PC-3 (cell line): ENCODE results near the gene BMPER. TPM values are rescaled to one million over a fixed set of nuclear protein-coding genes. Genes with fewer than 3 reads are reported as not detected.
A peak's percentile ranks its signal among the peaks of the same experiment; 100 is the strongest.

Source experiments
- ATAC-seq: fragments of 200-7000 bp; cut with Tn5 transposase; 2 replicates; pipeline ENCODE4 v1.9.1; 2020; ENCODE audit warnings: mild to moderate bottlenecking, moderate library complexity
- BruUV-seq: library from RNA; stranded (reverse); fragments of 400-500 nt; replicated peaks from 2 replicates; lab custom pipeline; 2021; lab: Mats Ljungman, UMichigan
- CTCF ChIA-PET: fragments of 300-600 bp; sonication (Branson Sonifier 250); formaldehyde crosslinking; loops from one replicate; lab custom pipeline; 2022; ENCODE audit warnings: antibody characterized with exemption; lab: Charles Lee
- POLR2A ChIA-PET: fragments of 300-600 bp; sonication (Branson Sonifier 250); formaldehyde crosslinking; loops from one replicate; lab custom pipeline; 2022; ENCODE audit warnings: antibody characterized with exemption; ENCODE audit not compliant: unreplicated experiment; lab: Charles Lee
- DNase-seq: peaks from one replicate; pipeline ENCODE4 v3.0.0-alpha.2; 2015
- H2AFZ ChIP-seq: fragments of 300-600 bp; sonication (generic); 2 replicates; pipeline ENCODE4 v1.6.0; 2016; ENCODE audit warnings: antibody characterized with exemption, low read length
- H3F3A ChIP-seq: fragments of 300-600 bp; sonication (generic); one replicate; pipeline ENCODE4 v1.6.0; 2017; ENCODE audit warnings: antibody characterized with exemption, low read length, control low read depth, mild to moderate bottlenecking; ENCODE audit not compliant: unreplicated experiment
- H3K27ac ChIP-seq: fragments of 300-600 bp; sonication (generic); 2 replicates; pipeline ENCODE4 v1.5.1; 2016; ENCODE audit warnings: mild to moderate bottlenecking, low read length
- H3K27me3 ChIP-seq: fragments of 300-600 bp; sonication (generic); 2 replicates; pipeline ENCODE4 v1.6.1; 2016; ENCODE audit warnings: low read length, mixed read lengths
- H3K36me3 ChIP-seq: fragments of 300-600 bp; sonication (generic); 2 replicates; pipeline ENCODE4 v1.6.1; 2016; ENCODE audit warnings: low read depth, mixed run types, low read length, mixed read lengths
- H3K4me1 ChIP-seq: fragments of 300-600 bp; sonication (generic); 2 replicates; pipeline ENCODE4 v1.5.1; 2016; ENCODE audit warnings: low read length; ENCODE audit not compliant: insufficient read depth
- H3K4me2 ChIP-seq: fragments of 300-600 bp; sonication (generic); 2 replicates; pipeline ENCODE4 v1.6.0; 2016; ENCODE audit warnings: low read length
- H3K4me3 ChIP-seq: fragments of 300-600 bp; sonication (generic); 2 replicates; pipeline ENCODE4 v1.5.1; 2016; ENCODE audit warnings: mild to moderate bottlenecking, low read length, mixed read lengths
- H3K79me2 ChIP-seq: fragments of 300-600 bp; sonication (generic); 2 replicates; pipeline ENCODE4 v1.6.1; 2017; ENCODE audit warnings: low read length, mixed read lengths
- H3K9ac ChIP-seq: fragments of 300-600 bp; sonication (generic); 2 replicates; pipeline ENCODE4 v1.6.0; 2016; ENCODE audit warnings: mild to moderate bottlenecking, low read length
- H3K9me2 ChIP-seq: fragments of 300-600 bp; sonication (generic); replicated peaks from 2 replicates; pipeline ENCODE4 v1.6.1; 2016; ENCODE audit warnings: mixed run types, low read length, mixed read lengths
- H3K9me3 ChIP-seq: fragments of 300-600 bp; sonication (generic); 2 replicates; pipeline ENCODE4 v1.6.1; 2016; ENCODE audit warnings: low read length, mixed read lengths
- H4K20me1 ChIP-seq: fragments of 300-600 bp; sonication (generic); 2 replicates; pipeline ENCODE4 v1.6.1; 2016; ENCODE audit warnings: low read length, mixed read lengths
- EZH2 ChIP-seq: fragments of 300-600 bp; sonication (generic); IDR thresholded peaks from one replicate; pipeline ENCODE4 v1.6.1; 2017; ENCODE audit warnings: antibody characterized with exemption, mild to moderate bottlenecking, low read length; ENCODE audit not compliant: unreplicated experiment
- EZH2phosphoT487 ChIP-seq: fragments of 300-600 bp; sonication (generic); IDR thresholded peaks from 2 replicates; pipeline ENCODE4 v1.6.1; 2018; ENCODE audit warnings: mild to moderate bottlenecking, antibody characterized with exemption, low read length, borderline replicate concordance
- intact Hi-C: fragments of 100-400 bp; cut with micrococcal nuclease; formaldehyde crosslinking; loops from 2 replicates; pipeline ENCODE4 v1.9.0; 2023
- total RNA-seq: library from RNA; depleted of rRNA; stranded (reverse); fragments of >200 nt; gene quantifications from 2 replicates; pipeline ENCODE4 v1.2.3, GENCODE V29; 2014
- TF ChIP-seq, protein P1 (sequence below): fragments of 300-600 bp; sonication (generic); conservative IDR thresholded peaks from 2 replicates; pipeline ENCODE4 v1.5.1; 2017; ENCODE audit warnings: antibody characterized with exemption, low read depth, mild to moderate bottlenecking, low read length

The BMPER gene
- total RNA-seq, 1 experiment from 2014 or later, result 0.11 TPM

DNA sequence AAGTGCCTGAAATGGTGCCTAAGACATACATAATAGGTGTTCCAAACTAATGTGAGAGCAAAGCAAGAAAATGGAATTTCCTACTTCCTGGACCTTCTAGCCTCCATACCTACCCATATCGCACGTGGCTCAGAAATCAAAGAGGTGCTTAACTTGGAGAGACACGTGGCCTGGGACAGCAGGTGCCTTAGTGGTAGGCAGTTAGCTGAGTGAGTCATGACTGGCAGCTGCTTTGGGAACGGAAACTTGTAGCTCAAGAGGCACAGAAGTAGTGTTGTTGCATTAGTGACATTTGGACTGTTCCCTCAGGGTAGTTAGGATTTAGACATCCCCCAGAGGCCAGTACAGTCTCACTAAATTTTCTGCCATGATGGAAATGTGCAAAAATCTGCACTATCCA lies 12.0 kb upstream of the BMPER start:
- Histone ChIP-seq H3K4me1 (peaks cover 4% of the 10 kb centered on the region; the same call in 1 of the 2 replicates), H2AFZ (no peak overlapping the region), H3F3A (no peaks in the 10 kb centered on the region), H3K36me3 (no peaks in the 10 kb centered on the region), H3K9me2 (no peaks in the 10 kb centered on the region), H3K9me3 (no peaks in the 10 kb centered on the region), H3K27ac (no peak overlapping the region), H3K4me2 (no peak overlapping the region), H3K9ac (no peak overlapping the region), H3K27me3 (0 out of 2 replicates have a peak, but pooled peaks cover 4% of the 10 kb centered on the region), H4K20me1 (no peaks in the 10 kb centered on the region), H3K79me2 (no peaks in the 10 kb centered on the region), H3K4me3 (no peak overlapping the region)
- DNase-seq (peak; percentile 50), ATAC-seq (peak; percentile 39)
- CTCF ChIA-PET, result no interaction called here
- BruUV-seq, result no TSS peak
- intact Hi-C loops, result no loop called here
- POLR2A ChIA-PET, result no interaction called here
- TF ChIP-seq EZH2phosphoT487 (no peak), EZH2 (no peak)
- TF ChIP-seq, protein P1, sequence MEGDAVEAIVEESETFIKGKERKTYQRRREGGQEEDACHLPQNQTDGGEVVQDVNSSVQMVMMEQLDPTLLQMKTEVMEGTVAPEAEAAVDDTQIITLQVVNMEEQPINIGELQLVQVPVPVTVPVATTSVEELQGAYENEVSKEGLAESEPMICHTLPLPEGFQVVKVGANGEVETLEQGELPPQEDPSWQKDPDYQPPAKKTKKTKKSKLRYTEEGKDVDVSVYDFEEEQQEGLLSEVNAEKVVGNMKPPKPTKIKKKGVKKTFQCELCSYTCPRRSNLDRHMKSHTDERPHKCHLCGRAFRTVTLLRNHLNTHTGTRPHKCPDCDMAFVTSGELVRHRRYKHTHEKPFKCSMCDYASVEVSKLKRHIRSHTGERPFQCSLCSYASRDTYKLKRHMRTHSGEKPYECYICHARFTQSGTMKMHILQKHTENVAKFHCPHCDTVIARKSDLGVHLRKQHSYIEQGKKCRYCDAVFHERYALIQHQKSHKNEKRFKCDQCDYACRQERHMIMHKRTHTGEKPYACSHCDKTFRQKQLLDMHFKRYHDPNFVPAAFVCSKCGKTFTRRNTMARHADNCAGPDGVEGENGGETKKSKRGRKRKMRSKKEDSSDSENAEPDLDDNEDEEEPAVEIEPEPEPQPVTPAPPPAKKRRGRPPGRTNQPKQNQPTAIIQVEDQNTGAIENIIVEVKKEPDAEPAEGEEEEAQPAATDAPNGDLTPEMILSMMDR, result no peak

DNA sequence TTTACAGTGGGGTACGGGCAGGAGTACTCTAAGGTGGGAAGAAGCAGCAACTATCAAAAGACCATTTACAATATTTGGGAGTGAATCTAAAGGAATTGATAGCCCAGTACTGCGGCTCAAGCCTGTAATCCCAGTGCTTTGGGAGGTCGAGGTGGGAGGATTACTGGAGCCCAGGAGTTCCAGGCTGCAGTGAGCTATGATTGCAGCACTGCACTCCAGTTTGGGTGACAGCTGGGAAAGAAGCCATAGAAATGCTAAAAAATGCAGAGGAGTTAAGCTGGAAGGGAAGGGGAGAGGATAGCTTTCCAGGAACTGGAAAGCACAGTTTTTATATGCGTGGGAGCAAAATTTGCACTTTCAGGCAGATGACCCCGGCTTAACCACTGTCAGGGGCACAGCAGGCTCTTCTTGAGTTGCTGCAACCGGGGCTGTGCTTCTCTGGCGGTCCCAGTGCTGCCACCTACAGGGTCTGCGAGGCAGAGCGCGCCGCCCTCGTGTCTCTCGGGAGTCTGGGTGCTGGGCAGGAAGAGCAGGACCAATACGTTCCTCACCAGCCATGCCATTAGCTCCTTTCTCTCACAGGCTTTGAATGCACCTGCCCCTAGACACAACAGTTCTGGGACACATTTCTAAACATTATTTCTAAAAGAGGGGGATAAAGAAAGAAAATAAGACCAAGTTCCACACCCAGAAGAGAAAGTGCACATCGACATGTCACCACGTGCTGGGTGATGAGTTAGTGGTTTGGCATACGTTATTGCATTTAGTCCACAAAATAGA lies 10.1 kb upstream of the BMPER start:
- Histone ChIP-seq H3K4me2 (peak overlapping the region; percentile 13; the same call in 1 of the 2 replicates), H3K79me2 (no peaks in the 10 kb centered on the region), H4K20me1 (no peaks in the 10 kb centered on the region), H2AFZ (peak overlapping the region; percentile 47), H3K27ac (no peak overlapping the region), H3K4me1 (peaks cover 11% of the 10 kb centered on the region; the same call in 1 of the 2 replicates), H3K36me3 (no peaks in the 10 kb centered on the region), H3K9ac (no peak overlapping the region), H3K4me3 (no peak overlapping the region), H3K9me3 (no peaks in the 10 kb centered on the region), H3K27me3 (0 out of 2 replicates have a peak, but pooled peaks cover 4% of the 10 kb centered on the region), H3F3A (no peaks in the 10 kb centered on the region), H3K9me2 (no peaks in the 10 kb centered on the region)
- CTCF ChIA-PET, result interaction anchor here (0.6 to 1.0 kb wide), 5 partner anchors 38 to 559 kb away, joined by 3 to 17 read pairs (median 3); no protein-coding TSS in a partner anchor
- DNase-seq, result peak; percentile 79
- TF ChIP-seq, protein P1, result peak; percentile 85
- no peak for TF ChIP-seq EZH2phosphoT487
- TF ChIP-seq EZH2, result no peak
- ATAC-seq, result peak; percentile 97
- intact Hi-C loops, result loop anchor here (1.0 kb wide), 2 partner anchors 138 to 710 kb away; no protein-coding TSS in a partner anchor
- BruUV-seq, result no TSS peak
- POLR2A ChIA-PET, result no interaction called here

DNA sequence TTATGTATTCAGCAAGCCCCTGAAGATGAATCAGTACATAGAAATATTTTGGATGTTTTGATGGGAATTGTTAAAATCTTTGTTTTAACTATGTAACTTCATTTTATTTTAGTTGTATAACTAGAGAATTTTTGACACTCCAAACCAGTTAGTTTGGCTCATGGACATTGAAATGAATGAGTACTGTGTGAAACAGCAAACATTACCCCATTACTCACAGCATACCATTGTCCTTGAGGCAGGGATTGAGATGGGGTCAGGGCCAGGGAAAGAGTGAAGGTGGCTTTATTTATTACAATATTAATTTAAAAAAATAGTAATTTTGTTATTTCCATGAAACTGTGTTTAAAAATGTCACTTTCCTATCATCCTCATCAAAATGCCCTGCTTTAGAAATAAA lies 4.8 kb upstream of the BMPER start:
- ChIA-PET CTCF (no interaction called here), POLR2A (no interaction called here)
- ATAC-seq (no peak), DNase-seq (peak; percentile 42)
- BruUV-seq, result no TSS peak
- Histone ChIP-seq H2AFZ (no peak overlapping the region), H3K4me1 (peaks cover 19% of the 10 kb centered on the region; the same call in 1 of the 2 replicates), H4K20me1 (no peaks in the 10 kb centered on the region), H3K4me3 (no peak overlapping the region), H3K36me3 (no peaks in the 10 kb centered on the region), H3K4me2 (no peak overlapping the region; the same call in 1 of the 2 replicates), H3K27me3 (peaks cover 16% of the 10 kb centered on the region), H3K9me2 (no peaks in the 10 kb centered on the region), H3K9ac (no peak overlapping the region), H3K79me2 (no peaks in the 10 kb centered on the region), H3K27ac (no peak overlapping the region), H3K9me3 (no peaks in the 10 kb centered on the region), H3F3A (no peaks in the 10 kb centered on the region)
- TF ChIP-seq EZH2phosphoT487 (no peak), EZH2 (no peak)
- TF ChIP-seq, protein P1, result no peak
- intact Hi-C loops, result loop anchor here (10.0 kb wide), 2 partner anchors 566 to 656 kb away; no protein-coding TSS in a partner anchor
